Heart right ventricle (tissue), 16 donors: Measurements from ENCODE around the gene LEO1. TPM values are rescaled to one million over a fixed set of nuclear protein-coding genes. Genes with fewer than 3 reads are reported as not detected.

ENCODE experiments used
- ATAC-seq, 8 donors: fragments of 200-7000 bp; cut with Tn5 transposase; one replicate each; pipeline ENCODE4 v1.9.1; 2020; ENCODE audit warnings: mild to moderate bottlenecking in 8 of 8, moderate library complexity in 8 of 8, moderate number of reproducible peaks in 1 of 8
- DNase-seq, 2 donors: peaks; one replicate each; pipeline ENCODE4 v3.0.0-alpha.2; 2020
- H3K27ac ChIP-seq, 10 donors: fragments of 200-600 bp; sonication (generic) in 2 of 10; one replicate each; pipeline versions ENCODE4 v1.5.0 to v1.8.0; 2020 to 2022; ENCODE audit warnings: mild to moderate bottlenecking in 3 of 10
- H3K27me3 ChIP-seq, 7 donors: fragments of 200-600 bp; one replicate each; pipeline ENCODE4 v1.8.0; 2021 to 2022; ENCODE audit warnings: mild to moderate bottlenecking in 2 of 7
- H3K36me3 ChIP-seq, 9 donors: fragments of 200-600 bp; sonication (generic) in 1 of 9; one replicate each; pipeline versions ENCODE4 v1.5.0 to v1.8.0; 2020 to 2022; ENCODE audit warnings: mild to moderate bottlenecking in 2 of 9
- H3K4me1 ChIP-seq, 9 donors: fragments of 200-600 bp; sonication (generic) in 1 of 9; one replicate each; pipeline versions ENCODE4 v1.5.0 to v1.8.0; 2020 to 2022; ENCODE audit warnings: mild to moderate bottlenecking in 4 of 9
- H3K4me3 ChIP-seq, 10 donors: fragments of 200-600 bp; sonication (generic) in 2 of 10; one replicate each; pipeline versions ENCODE4 v1.5.0 to v1.8.0; 2020 to 2022; ENCODE audit warnings: mild to moderate bottlenecking in 7 of 10, moderate library complexity in 2 of 10
- H3K9me3 ChIP-seq, 11 donors: fragments of 200-600 bp in 10 of 11; sonication (generic) in 2 of 11; one replicate each; pipeline versions ENCODE4 v1.5.0 to v1.8.0; 2013 to 2022; ENCODE audit warnings: mild to moderate bottlenecking in 2 of 11, control low read depth in 1 of 11, moderate library complexity in 1 of 11
- WGBS, 2 donors: extraction: QIAGEN DNeasy Blood & Tissue Kit; methylation state at CpG; one replicate each; pipeline ENCODE4 v1.1.7; 2013; ENCODE audit warnings: inconsistent platforms in 1 of 2; 5-methylcytosine and 5-hydroxymethylcytosine counted together
- intact Hi-C, 10 donors: fragments of 100-400 bp; cut with DNase I; formaldehyde crosslinking; loops; one replicate each; pipeline versions ENCODE4 v1.11.1 to v1.14.2; 2022
- polyA plus RNA-seq, 2 donors: library from polyadenylated mRNA; stranded (reverse); fragments of 200-250 nt; gene quantifications; one replicate each; pipeline ENCODE4 v1.2.3, GENCODE V29; 2013
- total RNA-seq, 10 donors: library from RNA; stranded (reverse); fragmentation: NEBNext Ultra II Directional in 3 of 10; extraction: Animal tissue kit (Norgen Biotek cat#: 25700) in 3 of 10; gene quantifications; one replicate each; pipeline versions ENCODE4 v1.2.1 to v1.2.4, GENCODE V29; 2021 to 2023
- TF ChIP-seq, protein P1 (sequence below), 9 donors: fragments of 200-600 bp; sonication (generic) in 2 of 9; IDR thresholded peaks; one replicate each; pipeline versions ENCODE4 v1.5.0 to v1.8.0; 2021 to 2022; ENCODE audit warnings: antibody characterized with exemption in 9 of 9, mild to moderate bottlenecking in 5 of 9, moderate library complexity in 1 of 9
- donor health status: Arrhythmogenic right ventricular cardiomyopathy.
- donor health status: ischemic (EF 13 %, LVEDD 7.1; RV severe dilation, severe dysfunction).
- donor health status: healthy with polysubstance abuse.
- donor health status: DM: no; HTN: yes; CAD: no.
- donor health status: DM: no; HTN: no; CAD: no.
- donor health status: ischemic (EF 25% LVEDD 6.9; RV normal size, moderate dysfunction).
- donor health status: ischemic (EF 25% LVEDD 5.7; RV mildly dilated, moderate dysfunction).
- donor health status: healthy.
- donor health status: DM: yes; HTN: yes; CAD: no.
- donor health status: Ischemic cardiomyopathy.
- donor health status: ischemic (EF 35%, LVEDD 5.7; RV mildly dilated, moderate dysfunction).
- donor health status: nonischemic (EF 11% LVEDD 7.7; RV severe dilation, severe dysfunction).
- donor health status: DM: yes; HTN: yes; CAD: no.
- donor health status: PGD.
- donor health status: ischemic (EF 29% LVEDD 5.4; RV normal size, mild dysfunction).
- donor health status: nonischemic (EF 23%, LVEDD 6.1; RV moderate dilation, normal function).

Gene LEO1
- total and polyA plus RNA-seq, 12 donors = 6.6 to 9.1 (median 8.2) TPM

DNA sequence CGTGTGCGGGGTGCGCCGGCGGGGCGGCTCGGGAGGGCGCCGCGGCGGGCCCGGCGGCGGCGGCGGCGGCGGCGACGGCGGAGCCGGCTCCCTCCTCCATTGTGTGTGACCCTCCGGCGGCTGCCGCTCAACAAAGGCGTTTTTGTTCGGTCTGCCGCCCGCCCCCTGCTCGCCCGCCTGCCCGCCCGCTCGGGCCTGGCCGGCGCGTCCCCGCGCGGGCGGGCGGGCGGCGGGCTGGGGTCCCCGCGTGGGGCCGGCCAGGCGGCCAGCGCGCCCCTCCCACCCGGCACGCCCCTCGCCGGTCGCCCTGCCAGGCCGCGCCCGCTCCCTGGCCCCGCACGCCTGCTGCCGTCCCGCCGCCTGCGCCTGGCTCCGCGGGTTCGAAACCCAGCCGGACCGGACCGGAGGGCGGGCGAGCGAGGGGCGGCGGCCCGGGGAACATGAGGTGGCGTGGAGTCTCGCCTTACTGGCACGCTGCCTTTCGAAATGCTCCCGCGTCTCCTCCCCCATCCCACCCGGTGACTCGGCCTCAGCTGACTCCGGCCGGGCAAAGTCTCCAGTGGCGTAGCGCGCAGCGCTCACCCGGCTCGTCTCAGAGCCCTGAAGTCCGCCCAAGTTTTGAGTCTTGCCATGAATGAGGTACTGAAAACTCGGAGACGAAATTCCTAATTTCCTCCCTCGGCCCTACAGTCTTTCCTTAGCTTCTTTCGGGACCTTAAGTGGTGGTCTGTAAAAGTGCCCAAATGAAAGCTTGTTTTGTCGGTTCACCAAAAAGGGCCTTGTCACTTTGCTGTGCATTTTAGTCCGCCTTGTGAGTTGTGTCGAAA lies 48.0 kb upstream of the LEO1 start:
- 0 to 1% methylated on average over 83 to 100 of the region's 100 CpGs for WGBS, 2 donors
- Histone ChIP-seq H3K27ac (peak overlapping the region; percentile 91 to 97 (median 94)), H3K36me3 (no peaks in the 10 kb centered on the region), H3K27me3 (no peaks in the 10 kb centered on the region), H3K4me3 (peak overlapping the region; percentile 56 to 83 (median 76)), H3K4me1 (peaks cover 0 to 47% (median 37%) of the 10 kb centered on the region in 9 donors), H3K9me3 (no peaks in the 10 kb centered on the region)
- TF ChIP-seq, protein P1, sequence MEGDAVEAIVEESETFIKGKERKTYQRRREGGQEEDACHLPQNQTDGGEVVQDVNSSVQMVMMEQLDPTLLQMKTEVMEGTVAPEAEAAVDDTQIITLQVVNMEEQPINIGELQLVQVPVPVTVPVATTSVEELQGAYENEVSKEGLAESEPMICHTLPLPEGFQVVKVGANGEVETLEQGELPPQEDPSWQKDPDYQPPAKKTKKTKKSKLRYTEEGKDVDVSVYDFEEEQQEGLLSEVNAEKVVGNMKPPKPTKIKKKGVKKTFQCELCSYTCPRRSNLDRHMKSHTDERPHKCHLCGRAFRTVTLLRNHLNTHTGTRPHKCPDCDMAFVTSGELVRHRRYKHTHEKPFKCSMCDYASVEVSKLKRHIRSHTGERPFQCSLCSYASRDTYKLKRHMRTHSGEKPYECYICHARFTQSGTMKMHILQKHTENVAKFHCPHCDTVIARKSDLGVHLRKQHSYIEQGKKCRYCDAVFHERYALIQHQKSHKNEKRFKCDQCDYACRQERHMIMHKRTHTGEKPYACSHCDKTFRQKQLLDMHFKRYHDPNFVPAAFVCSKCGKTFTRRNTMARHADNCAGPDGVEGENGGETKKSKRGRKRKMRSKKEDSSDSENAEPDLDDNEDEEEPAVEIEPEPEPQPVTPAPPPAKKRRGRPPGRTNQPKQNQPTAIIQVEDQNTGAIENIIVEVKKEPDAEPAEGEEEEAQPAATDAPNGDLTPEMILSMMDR (IDR thresholded peaks at IDR 0.05) = no peak
- DNase-seq (peak; percentile 81 to 82), ATAC-seq (peak; percentile 66 to 85 (median 80))
- intact Hi-C loops = loop anchor here in 6 of 10 donors (5.0 to 10.0 kb wide), 3 partner anchors 37 to 655 kb away; partner anchors contain the start of genes LEO1 (in 2 of the 6) and ATOSA (in 1 of the 6)

DNA sequence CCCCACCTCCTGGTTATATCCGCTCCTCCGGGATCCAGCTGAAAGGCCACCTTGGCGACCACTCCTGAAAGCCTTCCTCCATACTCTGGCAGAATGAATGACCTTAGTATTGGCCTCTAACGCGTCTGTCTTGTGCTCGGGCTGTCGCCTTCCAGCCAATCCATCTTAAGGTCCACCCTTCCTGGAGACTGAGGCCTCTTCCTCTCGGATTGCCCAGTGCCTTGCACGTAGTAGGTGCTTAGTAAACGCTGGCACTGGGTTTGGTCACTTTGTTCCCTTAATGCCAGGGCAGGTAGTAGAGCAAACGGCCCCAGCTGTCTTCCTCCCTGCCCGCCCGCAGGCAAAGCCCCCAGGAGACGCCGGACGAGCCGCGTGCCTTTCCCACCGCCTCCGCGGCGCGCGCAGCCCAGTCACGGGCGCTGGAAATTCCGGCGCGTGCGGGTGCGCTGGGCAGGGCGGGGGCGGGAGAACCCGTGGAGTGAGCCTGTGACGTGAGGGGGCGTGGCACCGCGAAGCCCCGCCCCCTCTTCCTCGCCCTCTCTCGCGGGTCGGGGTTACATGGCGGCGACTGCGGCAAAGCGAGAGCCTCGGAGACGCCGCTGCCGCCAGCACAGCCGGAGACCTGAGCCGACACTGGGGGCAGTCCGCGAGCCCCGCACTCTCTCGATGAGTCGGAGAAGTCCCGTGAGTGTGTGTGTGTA lies 47.3 kb upstream of the LEO1 start, which contains the start of gene MAPK6:
TSS of gene MAPK6 (plus strand) at position 527 of the 701 bp plus-strand sequence. CDS start 27,242 bp downstream, outside the sequence.
- intact Hi-C loops = loop anchor here in 5 of 10 donors (5.0 to 10.0 kb wide), 3 partner anchors 37 to 656 kb away; partner anchors contain the start of genes ATOSA (in 1 of the 5) and LEO1 (in 1 of the 5)
- DNase-seq (peak; percentile 94 to 96), ATAC-seq (peak; percentile 92 to 98 (median 95))
- TF ChIP-seq, protein P1 (IDR thresholded peaks at IDR 0.05) = no peak
- Histone ChIP-seq H3K9me3 (no peaks in the 10 kb centered on the region), H3K4me1 (peaks cover 0 to 54% (median 42%) of the 10 kb centered on the region in 9 donors), H3K4me3 (peak within 1 kb of the TSS; percentile 56 to 83 (median 76)), H3K27ac (peak within 1 kb of the TSS; percentile 91 to 97 (median 94)), H3K27me3 (no peaks in the 10 kb centered on the region), H3K36me3 (no peaks in the 10 kb centered on the region)
- 5 to 6% methylated on average over 48 to 59 of the region's 59 CpGs for WGBS, 2 donors

DNA sequence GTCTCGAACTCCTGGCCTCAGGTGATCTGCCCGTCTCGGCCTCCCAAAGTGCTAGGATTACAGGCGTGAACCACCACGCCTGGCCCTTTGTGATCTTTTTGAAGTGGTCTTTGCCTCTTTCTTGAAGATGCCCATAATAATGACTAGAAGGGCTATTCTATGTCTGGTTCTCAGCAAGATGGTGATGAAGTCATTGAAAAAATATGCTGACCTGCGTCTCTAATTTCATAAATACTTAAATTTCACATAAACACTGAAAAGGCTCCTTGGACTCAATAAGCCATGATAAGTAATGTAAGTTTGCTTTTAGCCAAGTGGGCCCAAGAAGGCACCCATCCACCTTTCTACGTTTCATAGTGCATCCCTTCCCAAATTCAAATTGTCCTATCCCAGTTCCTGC lies 46.7 kb upstream of the LEO1 start:
- Histone ChIP-seq H3K27me3 (no peaks in the 10 kb centered on the region), H3K27ac (peak overlapping the region in 8 of 10 donors; percentile 91 to 97 (median 94)), H3K9me3 (no peaks in the 10 kb centered on the region), H3K36me3 (no peaks in the 10 kb centered on the region), H3K4me1 (peaks cover 0 to 57% (median 44%) of the 10 kb centered on the region in 9 donors), H3K4me3 (peak overlapping the region in 4 of 10 donors; percentile 73 to 83 (median 82))
- TF ChIP-seq, protein P1 (IDR thresholded peaks at IDR 0.05) = no peak
- no peak for ATAC-seq
- DNase-seq = no peak
- intact Hi-C loops = loop anchor here in 5 of 10 donors (5.0 to 10.0 kb wide), 3 partner anchors 36 to 657 kb away; partner anchors contain the start of genes ATOSA (in 1 of the 5) and LEO1 (in 1 of the 5)
- WGBS, 2 donors = 94 to 96% methylated on average over 7 of the region's 7 CpGs

DNA sequence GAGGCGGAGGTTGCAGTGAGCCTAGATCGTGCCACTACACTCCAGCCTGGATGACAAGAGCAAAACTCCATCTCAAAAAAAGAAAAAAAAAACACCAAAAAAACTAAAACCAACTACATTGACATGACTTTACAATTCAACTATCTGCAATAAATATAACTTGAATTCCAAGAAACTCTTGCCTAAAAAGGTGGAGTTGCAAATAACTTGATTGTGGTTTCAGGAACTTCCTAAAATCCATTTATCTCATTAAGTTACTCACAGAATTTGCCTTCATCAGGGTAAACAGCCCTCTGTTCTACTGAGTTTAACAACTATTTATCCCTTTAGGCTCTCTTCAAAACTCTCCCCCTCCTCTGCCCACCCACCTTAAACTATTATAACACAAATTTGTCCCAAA lies 44.7 kb upstream of the LEO1 start:
- peaks cover 0 to 57% (median 43%) of the 10 kb centered on the region in 9 donors for H3K4me1 ChIP-seq
- no peaks in the 10 kb centered on the region for H3K9me3 ChIP-seq
- no peak for DNase-seq
- WGBS, 2 donors = 94 to 97% methylated on average over 2 of the region's 2 CpGs
- TF ChIP-seq, protein P1 (IDR thresholded peaks at IDR 0.05) = no peak
- no peak for ATAC-seq
- no peak overlapping the region for H3K27ac ChIP-seq
- intact Hi-C loops = loop anchor here in 5 of 10 donors (5.0 to 10.0 kb wide), 3 partner anchors 34 to 658 kb away; partner anchors contain the start of genes ATOSA (in 1 of the 5) and LEO1 (in 1 of the 5)
- no peaks in the 10 kb centered on the region for H3K36me3 ChIP-seq
- no peak overlapping the region for H3K4me3 ChIP-seq
- no peaks in the 10 kb centered on the region for H3K27me3 ChIP-seq
